Measurements from ENCODE around the gene CCDC92B. TPM values are rescaled to one million over a fixed set of nuclear protein-coding genes. Genes with fewer than 3 reads are reported as not detected.
"Not testable (repeated sequence)": the region's sequence is repeated elsewhere in the genome, so short reads cannot be mapped to it uniquely, and the experiment has no call there.

Gene CCDC92B
- total RNA-seq, 2 donors from 2014 or later, result 0.14 TPM; not detected in 1

DNA sequence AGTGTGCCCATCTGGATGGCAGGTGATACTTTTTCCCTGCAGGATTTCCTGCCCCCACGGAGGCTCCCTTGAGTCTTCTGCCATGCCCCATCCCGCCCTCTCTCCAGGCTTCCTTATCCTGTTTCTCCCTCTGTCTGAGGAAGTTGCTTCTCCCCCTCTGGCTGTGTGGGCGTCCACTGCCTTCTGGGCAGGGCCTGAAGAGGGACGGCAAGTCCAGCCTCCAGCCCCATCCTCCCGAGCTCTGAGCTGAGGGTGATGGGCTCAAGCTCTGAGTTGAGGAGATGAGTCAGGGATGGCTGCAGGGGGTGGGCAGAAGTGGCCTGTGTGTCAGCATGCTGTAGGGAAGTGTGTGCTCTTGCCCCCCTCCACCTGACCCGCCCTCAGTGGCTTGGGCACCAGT lies 32.6 kb upstream of the CCDC92B start:
- Histone ChIP-seq H3K9me3 (no peaks in the 10 kb centered on the region), H3K27ac (no peak overlapping the region), H3K4me3 (no peak overlapping the region), H3K36me3 (no peaks in the 10 kb centered on the region), H3K4me1 (ENCODE audit: control insufficient read depth in 1 of 2, low read depth in 2 of 2) (no peaks in the 10 kb centered on the region), H3K27me3 (replicated peaks; ENCODE audit: insufficient read depth) (no peaks in the 10 kb centered on the region)
- DNase-seq (ENCODE audit: low spot score), result no peak
- ATAC-seq (ENCODE audit: insufficient number of reproducible peaks, low FRiP score, low read depth), result no peak
- TF ChIP-seq, protein P1, sequence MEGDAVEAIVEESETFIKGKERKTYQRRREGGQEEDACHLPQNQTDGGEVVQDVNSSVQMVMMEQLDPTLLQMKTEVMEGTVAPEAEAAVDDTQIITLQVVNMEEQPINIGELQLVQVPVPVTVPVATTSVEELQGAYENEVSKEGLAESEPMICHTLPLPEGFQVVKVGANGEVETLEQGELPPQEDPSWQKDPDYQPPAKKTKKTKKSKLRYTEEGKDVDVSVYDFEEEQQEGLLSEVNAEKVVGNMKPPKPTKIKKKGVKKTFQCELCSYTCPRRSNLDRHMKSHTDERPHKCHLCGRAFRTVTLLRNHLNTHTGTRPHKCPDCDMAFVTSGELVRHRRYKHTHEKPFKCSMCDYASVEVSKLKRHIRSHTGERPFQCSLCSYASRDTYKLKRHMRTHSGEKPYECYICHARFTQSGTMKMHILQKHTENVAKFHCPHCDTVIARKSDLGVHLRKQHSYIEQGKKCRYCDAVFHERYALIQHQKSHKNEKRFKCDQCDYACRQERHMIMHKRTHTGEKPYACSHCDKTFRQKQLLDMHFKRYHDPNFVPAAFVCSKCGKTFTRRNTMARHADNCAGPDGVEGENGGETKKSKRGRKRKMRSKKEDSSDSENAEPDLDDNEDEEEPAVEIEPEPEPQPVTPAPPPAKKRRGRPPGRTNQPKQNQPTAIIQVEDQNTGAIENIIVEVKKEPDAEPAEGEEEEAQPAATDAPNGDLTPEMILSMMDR (IDR thresholded peaks at IDR 0.05), result no peak

DNA sequence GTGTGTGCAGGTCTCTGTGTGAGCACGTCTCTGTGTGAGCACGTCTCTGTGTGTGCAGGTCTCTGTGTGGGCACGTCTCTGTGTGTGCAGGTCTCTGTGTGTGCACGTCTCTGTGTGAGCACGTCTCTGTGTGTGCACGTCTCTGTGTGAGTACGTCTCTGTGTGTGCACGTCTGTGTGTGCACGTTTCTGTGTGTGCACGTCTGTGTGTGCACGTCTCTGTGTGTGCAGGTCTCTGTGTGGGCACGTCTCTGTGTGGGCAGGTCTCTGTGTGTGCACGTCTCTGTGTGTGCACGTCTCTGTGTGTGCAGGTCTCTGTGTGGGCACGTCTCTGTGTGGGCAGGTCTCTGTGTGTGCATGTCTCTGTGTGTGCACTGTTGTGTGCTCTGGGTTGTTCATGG lies 32.1 kb upstream of the CCDC92B start:
- H3K36me3 ChIP-seq; H3K27me3 ChIP-seq (replicated peaks; ENCODE audit: insufficient read depth); H3K27ac ChIP-seq; DNase-seq (ENCODE audit: low spot score); H3K9me3 ChIP-seq; H3K4me1 ChIP-seq (ENCODE audit: control insufficient read depth in 1 of 2, low read depth in 2 of 2); ATAC-seq (ENCODE audit: insufficient number of reproducible peaks, low FRiP score, low read depth); H3K4me3 ChIP-seq: not testable (repeated sequence)

DNA sequence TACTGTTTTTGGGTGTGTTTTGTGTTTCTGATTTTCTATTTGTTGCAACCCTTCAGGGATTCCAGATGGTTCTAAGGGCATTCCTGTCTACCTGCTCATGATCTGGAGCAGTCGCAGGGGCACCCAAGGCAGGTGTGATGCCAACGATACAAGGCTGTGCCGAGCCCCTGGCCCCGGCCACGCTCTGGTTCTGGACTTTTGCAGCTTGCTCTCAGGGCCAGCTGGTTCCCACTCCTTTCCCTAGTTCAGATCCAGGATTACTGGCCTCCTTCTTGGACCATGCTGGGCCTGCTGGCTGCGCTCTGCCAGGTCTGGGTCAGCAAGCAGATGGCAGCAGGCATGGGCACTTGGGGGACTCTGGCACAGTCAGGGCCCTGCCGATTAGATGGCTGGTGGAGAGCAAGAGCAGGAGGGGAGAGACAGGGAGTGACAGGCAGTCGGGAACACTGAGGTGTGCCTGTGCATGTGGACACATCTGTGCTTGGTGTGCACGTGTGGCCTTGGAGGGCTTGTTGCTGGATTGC lies 31.5 kb upstream of the CCDC92B start:
- DNase-seq (ENCODE audit: low spot score) (no peak), ATAC-seq (ENCODE audit: insufficient number of reproducible peaks, low FRiP score, low read depth) (no peak)
- no peak overlapping the region for H3K27ac ChIP-seq
- TF ChIP-seq, protein P1 (IDR thresholded peaks at IDR 0.05), result no peak
- no peaks in the 10 kb centered on the region for H3K4me1 ChIP-seq (ENCODE audit: control insufficient read depth in 1 of 2, low read depth in 2 of 2)
- no peaks in the 10 kb centered on the region for H3K9me3 ChIP-seq
- H3K36me3 ChIP-seq, result no peaks in the 10 kb centered on the region
- H3K27me3 ChIP-seq (replicated peaks; ENCODE audit: insufficient read depth), result no peaks in the 10 kb centered on the region
- H3K4me3 ChIP-seq, result no peak overlapping the region

DNA sequence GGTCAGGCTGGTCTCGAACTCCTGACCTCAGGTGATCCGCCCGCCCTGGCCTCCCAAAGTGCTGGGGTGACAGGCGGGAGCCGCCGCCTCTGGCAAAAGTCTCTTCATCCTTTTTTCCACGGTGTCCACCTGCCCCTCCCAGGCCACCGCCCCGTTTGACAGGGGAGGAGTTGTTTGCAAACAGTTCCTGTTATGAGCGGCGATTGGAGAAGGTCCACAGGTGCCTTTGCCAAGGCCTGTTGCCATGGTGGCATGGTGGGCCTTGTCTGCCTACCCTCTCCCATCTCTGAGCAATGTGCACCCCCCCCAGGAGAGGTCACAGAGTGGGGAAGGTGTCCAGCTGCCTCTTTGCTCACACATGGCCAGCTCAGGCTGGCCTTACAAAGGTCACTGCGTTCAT lies 30.8 kb upstream of the CCDC92B start:
- Histone ChIP-seq H3K36me3 (no peaks in the 10 kb centered on the region), H3K4me1 (ENCODE audit: control insufficient read depth in 1 of 2, low read depth in 2 of 2) (no peaks in the 10 kb centered on the region), H3K4me3 (no peak overlapping the region), H3K27me3 (replicated peaks; ENCODE audit: insufficient read depth) (no peaks in the 10 kb centered on the region), H3K9me3 (no peaks in the 10 kb centered on the region), H3K27ac (no peak overlapping the region)
- TF ChIP-seq, protein P1 (IDR thresholded peaks at IDR 0.05), result no peak
- no peak for ATAC-seq (ENCODE audit: insufficient number of reproducible peaks, low FRiP score, low read depth)
- DNase-seq (ENCODE audit: low spot score), result no peak

DNA sequence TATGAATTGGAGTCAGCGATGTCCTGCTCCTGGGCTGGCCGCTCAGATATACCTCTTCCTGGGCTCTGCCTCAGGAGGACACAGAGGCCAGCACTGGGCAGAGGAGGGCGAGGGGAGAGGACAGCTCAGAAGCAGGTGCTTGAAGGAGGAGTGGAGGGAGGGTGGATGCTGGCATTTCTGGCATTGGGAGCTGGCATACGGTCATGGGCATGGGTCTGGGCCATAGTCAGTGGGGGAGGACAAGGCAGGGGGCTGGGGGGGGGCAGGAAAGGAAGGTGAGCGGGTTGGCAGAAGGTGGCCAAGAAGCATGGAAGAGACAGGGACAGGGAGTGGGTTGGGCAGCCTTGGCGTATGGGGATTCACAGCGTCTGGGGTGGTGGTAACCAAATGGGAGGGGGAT lies 30.1 kb upstream of the CCDC92B start:
- TF ChIP-seq, protein P1 (IDR thresholded peaks at IDR 0.05), result no peak
- H3K36me3 ChIP-seq, result no peaks in the 10 kb centered on the region
- no peaks in the 10 kb centered on the region for H3K9me3 ChIP-seq
- no peaks in the 10 kb centered on the region for H3K4me1 ChIP-seq (ENCODE audit: control insufficient read depth in 1 of 2, low read depth in 2 of 2)
- H3K27ac ChIP-seq, result no peak overlapping the region
- no peak overlapping the region for H3K4me3 ChIP-seq
- ATAC-seq (ENCODE audit: insufficient number of reproducible peaks, low FRiP score, low read depth) (no peak), DNase-seq (ENCODE audit: low spot score) (no peak)
- H3K27me3 ChIP-seq (replicated peaks; ENCODE audit: insufficient read depth), result no peaks in the 10 kb centered on the region

DNA sequence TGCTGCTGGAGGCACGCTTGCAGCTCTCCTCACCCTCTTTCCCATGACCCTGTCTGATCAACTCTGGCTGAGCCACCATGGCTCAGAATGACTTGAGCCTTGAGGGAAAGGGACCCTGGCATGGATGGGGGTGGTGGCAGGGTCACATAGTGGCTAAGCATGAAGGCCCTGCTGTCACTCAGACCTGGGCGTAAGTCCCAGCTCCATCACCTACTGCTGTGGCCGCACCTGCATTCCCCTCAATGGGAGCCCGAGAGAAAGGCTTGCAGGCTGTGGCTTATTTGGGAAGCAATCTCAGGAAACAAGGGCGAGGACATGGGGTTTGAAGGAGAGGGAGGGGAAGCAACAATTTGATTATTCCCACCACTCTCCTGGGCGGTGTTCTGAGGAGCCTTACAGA lies 29.0 kb upstream of the CCDC92B start:
- no peaks in the 10 kb centered on the region for H3K9me3 ChIP-seq
- no peaks in the 10 kb centered on the region for H3K4me1 ChIP-seq (ENCODE audit: control insufficient read depth in 1 of 2, low read depth in 2 of 2)
- H3K36me3 ChIP-seq, result no peaks in the 10 kb centered on the region
- H3K27me3 ChIP-seq (replicated peaks; ENCODE audit: insufficient read depth), result no peaks in the 10 kb centered on the region
- H3K4me3 ChIP-seq, result no peak overlapping the region
- ATAC-seq (ENCODE audit: insufficient number of reproducible peaks, low FRiP score, low read depth), result no peak
- TF ChIP-seq, protein P1 (IDR thresholded peaks at IDR 0.05), result no peak
- DNase-seq (ENCODE audit: low spot score), result no peak
- no peak overlapping the region for H3K27ac ChIP-seq
